Keratinocyte (primary cell): Measurements from ENCODE around the gene SREBF2. TPM values are rescaled to one million over a fixed set of nuclear protein-coding genes. Genes with fewer than 3 reads are reported as not detected.

Experiments used
- DNase-seq: peaks from one replicate; pipeline ENCODE4 v3.0.0-alpha.2; 2011; ENCODE audit warnings: low read depth, missing footprints, low spot score
- FAIRE-seq: peaks from 2 replicates; lab custom pipeline; 2011; peaks lifted over from hg19 to GRCh38; lab: Jason Lieb, UNC
- H2AFZ ChIP-seq: 2 replicates; pipeline ENCODE4 v1.6.0; 2012; ENCODE audit warnings: low read length, control low read depth, inconsistent platforms; ENCODE audit not compliant: control insufficient read depth
- H3K27ac ChIP-seq: 2 replicates; pipeline ENCODE4 v1.5.1; 2011; ENCODE audit warnings: low read length; ENCODE audit not compliant: control insufficient read depth, insufficient read depth
- H3K27me3 ChIP-seq: 3 replicates; pipeline ENCODE4 v1.6.0; 2011; ENCODE audit warnings: low read length; ENCODE audit not compliant: control insufficient read depth, insufficient read depth; ENCODE audit errors: extremely low read depth
- H3K36me3 ChIP-seq, 2 experiments: 2 replicates in 1 of 2; 3 replicates in 1 of 2; pipeline ENCODE4 v1.5.1; 2011; ENCODE audit warnings: low read length in 2 of 2, mild to moderate bottlenecking in 1 of 2; ENCODE audit not compliant: control insufficient read depth in 2 of 2, insufficient read depth in 2 of 2; ENCODE audit errors: extremely low read depth in 1 of 2
- H3K4me1 ChIP-seq: 3 replicates; pipeline ENCODE4 v1.5.1; 2011; ENCODE audit warnings: low read length; ENCODE audit not compliant: control insufficient read depth, insufficient read depth; ENCODE audit errors: extremely low read depth
- H3K4me2 ChIP-seq: 3 replicates; pipeline ENCODE4 v1.6.0; 2011; ENCODE audit warnings: low read depth, low read length; ENCODE audit not compliant: control insufficient read depth, insufficient read depth; ENCODE audit errors: extremely low read depth
- H3K4me3 ChIP-seq, 3 experiments: fragments of 200-600 bp in 1 of 3; sonication (generic) in 1 of 3; 2 replicates in 2 of 3; 3 replicates in 1 of 3; pipeline ENCODE4 v1.5.1; 2011 to 2016; ENCODE audit warnings: low read length in 3 of 3, mild to moderate bottlenecking in 3 of 3, control low read depth in 2 of 3, inconsistent platforms in 1 of 3, low read depth in 1 of 3, mixed read lengths in 1 of 3, mixed run types in 1 of 3, moderate library complexity in 1 of 3; ENCODE audit not compliant: control insufficient read depth in 2 of 3, insufficient read depth in 2 of 3; ENCODE audit errors: extremely low read depth in 1 of 3
- H3K79me2 ChIP-seq: 2 replicates; pipeline ENCODE4 v1.6.0; 2012; ENCODE audit warnings: low read length; ENCODE audit not compliant: control insufficient read depth, insufficient read depth
- H3K9ac ChIP-seq: 3 replicates; pipeline ENCODE4 v1.6.0; 2011; ENCODE audit warnings: low read length; ENCODE audit not compliant: control insufficient read depth, insufficient read depth; ENCODE audit errors: extremely low read depth
- H3K9me1 ChIP-seq: 3 replicates; pipeline ENCODE4 v1.6.0; 2011; ENCODE audit warnings: low read length; ENCODE audit not compliant: control insufficient read depth, insufficient read depth; ENCODE audit errors: extremely low read depth
- H3K9me3 ChIP-seq: 2 replicates; pipeline ENCODE4 v1.5.1; 2012; ENCODE audit warnings: low read depth, low read length; ENCODE audit not compliant: control insufficient read depth
- H4K20me1 ChIP-seq: 3 replicates; pipeline ENCODE4 v1.6.0; 2011; ENCODE audit warnings: low read length; ENCODE audit not compliant: control insufficient read depth, insufficient read depth; ENCODE audit errors: extremely low read depth
- EZH2 ChIP-seq: IDR thresholded peaks from one replicate; pipeline ENCODE4 v1.6.1; 2012; ENCODE audit warnings: inconsistent platforms, mild to moderate bottlenecking, low read length, moderate library complexity
- dilution Hi-C: fragments of 300-500 bp; cut with MboI; formaldehyde crosslinking; loops from one replicate; pipeline ENCODE4 v1.7.0; 2020; ENCODE audit warnings: low sequenced_read_pairs; ENCODE audit not compliant: extremely low pct_ligation_motif_present
- polyA plus RNA-seq, 5 experiments: library from polyadenylated mRNA; depleted of rRNA in 3 of 5; stranded (reverse) in 3 of 5; stranded (forward) in 1 of 5; unstranded in 1 of 5; fragments of >200 nt; gene quantifications; 1 replicate in 1 of 5; 2 replicates in 3 of 5; 3 replicates in 1 of 5; pipeline versions ENCODE4 v1.2.1 to v1.2.3, GENCODE V29; 2011 to 2012; ENCODE audit warnings: missing spikeins in 2 of 5, low read depth in 1 of 5, low replicate concordance in 1 of 5
- TF ChIP-seq, protein P1 (sequence below), 3 experiments: IDR thresholded peaks in 1 of 3; conservative IDR thresholded peaks in 1 of 3; optimal IDR thresholded peaks in 1 of 3; 2 replicates in 2 of 3; 3 replicates in 1 of 3; pipeline versions ENCODE3 to v1.5.1; 2011; ENCODE audit warnings: low read length in 3 of 3, mild to moderate bottlenecking in 3 of 3, moderate library complexity in 2 of 3, control low read depth in 1 of 3, inconsistent platforms in 1 of 3; ENCODE audit not compliant: insufficient read depth in 2 of 3; ENCODE audit errors: extremely low read depth in 1 of 3

SREBF2 gene
- polyA plus RNA-seq, 1 donor (not counting 4 experiments of a cell fraction or from before 2014, with no cell fraction given) = 57.5 TPM

DNA sequence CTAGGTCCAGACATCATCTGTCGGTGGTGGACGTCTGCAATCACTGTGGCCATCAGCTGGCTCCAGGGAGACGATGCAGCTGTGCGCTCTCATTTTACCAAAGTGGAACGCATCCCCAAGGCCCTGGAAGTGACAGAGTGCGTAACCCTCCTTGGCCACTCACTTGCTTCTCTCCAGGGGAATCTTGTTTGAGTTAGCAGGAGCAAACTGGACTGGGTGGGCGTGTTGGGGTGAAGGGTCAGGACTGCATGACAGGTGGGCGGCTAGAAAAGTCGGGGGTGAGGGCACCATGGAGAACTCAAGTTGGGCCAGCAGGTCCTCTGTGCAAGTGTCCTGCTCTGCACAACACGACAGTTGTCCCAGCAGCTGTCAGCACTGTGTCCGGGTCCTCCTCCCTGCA lies 65.7 kb downstream of the SREBF2 start:
- dilution Hi-C loops = no loop called here
- TF ChIP-seq, protein P1, sequence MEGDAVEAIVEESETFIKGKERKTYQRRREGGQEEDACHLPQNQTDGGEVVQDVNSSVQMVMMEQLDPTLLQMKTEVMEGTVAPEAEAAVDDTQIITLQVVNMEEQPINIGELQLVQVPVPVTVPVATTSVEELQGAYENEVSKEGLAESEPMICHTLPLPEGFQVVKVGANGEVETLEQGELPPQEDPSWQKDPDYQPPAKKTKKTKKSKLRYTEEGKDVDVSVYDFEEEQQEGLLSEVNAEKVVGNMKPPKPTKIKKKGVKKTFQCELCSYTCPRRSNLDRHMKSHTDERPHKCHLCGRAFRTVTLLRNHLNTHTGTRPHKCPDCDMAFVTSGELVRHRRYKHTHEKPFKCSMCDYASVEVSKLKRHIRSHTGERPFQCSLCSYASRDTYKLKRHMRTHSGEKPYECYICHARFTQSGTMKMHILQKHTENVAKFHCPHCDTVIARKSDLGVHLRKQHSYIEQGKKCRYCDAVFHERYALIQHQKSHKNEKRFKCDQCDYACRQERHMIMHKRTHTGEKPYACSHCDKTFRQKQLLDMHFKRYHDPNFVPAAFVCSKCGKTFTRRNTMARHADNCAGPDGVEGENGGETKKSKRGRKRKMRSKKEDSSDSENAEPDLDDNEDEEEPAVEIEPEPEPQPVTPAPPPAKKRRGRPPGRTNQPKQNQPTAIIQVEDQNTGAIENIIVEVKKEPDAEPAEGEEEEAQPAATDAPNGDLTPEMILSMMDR (optimal IDR thresholded peaks at IDR 0.05 in 1 of 3, IDR thresholded peaks at IDR 0.05 in 1 of 3, conservative IDR thresholded peaks at IDR 0.05 in 1 of 3; ENCODE audit: extremely low read depth in 1 of 3, insufficient read depth in 2 of 3, low read length in 3 of 3) = no peak
- no peak for TF ChIP-seq EZH2
- Histone ChIP-seq H3K4me1 (no peaks in the 10 kb centered on the region), H3K9ac (no peak overlapping the region), H3K79me2 (no peaks in the 10 kb centered on the region), H3K9me3 (no peaks in the 10 kb centered on the region), H3K27me3 (no peaks in the 10 kb centered on the region), H4K20me1 (peaks cover 3% of the 10 kb centered on the region), H2AFZ (no peak overlapping the region), H3K4me2 (no peak overlapping the region), H3K4me3 (no peak overlapping the region), H3K9me1 (no peaks in the 10 kb centered on the region), H3K27ac (no peak overlapping the region), H3K36me3 (peaks cover 57 to 69% of the 10 kb centered on the region in 2 experiments)
- FAIRE-seq = no peak
- DNase-seq = no peak

DNA sequence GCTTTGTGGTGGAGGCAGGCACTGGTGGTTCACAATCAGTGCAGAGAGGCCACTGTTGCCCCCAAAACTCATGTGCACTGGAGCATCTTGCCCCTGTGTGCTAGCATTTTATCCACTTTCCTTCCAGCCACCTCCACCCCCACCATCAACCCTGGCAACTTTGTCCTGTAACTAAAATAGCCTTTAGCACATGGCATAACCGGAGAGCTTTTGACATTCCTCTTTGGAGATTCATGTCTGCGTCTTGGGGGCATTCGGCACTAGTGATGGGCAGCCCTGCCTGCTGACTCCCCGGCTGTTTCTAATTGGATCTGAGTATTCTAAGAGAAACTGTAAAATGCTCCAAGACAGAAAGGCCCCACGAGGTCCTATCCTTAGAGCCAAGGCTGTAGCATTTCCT lies 66.2 kb downstream of the SREBF2 start:
- Histone ChIP-seq H3K9ac (no peak overlapping the region), H3K36me3 (peaks cover 59 to 66% of the 10 kb centered on the region in 2 experiments)
- FAIRE-seq = no peak

More for the DNA sequence above, 66.2 kb downstream of the SREBF2 start:
- TF ChIP-seq, protein P1 (optimal IDR thresholded peaks at IDR 0.05 in 1 of 3, IDR thresholded peaks at IDR 0.05 in 1 of 3, conservative IDR thresholded peaks at IDR 0.05 in 1 of 3; ENCODE audit: extremely low read depth in 1 of 3, insufficient read depth in 2 of 3, low read length in 3 of 3) = no peak
- no peak for TF ChIP-seq EZH2
- no peak overlapping the region for H3K4me3 ChIP-seq
- no peak overlapping the region for H3K4me2 ChIP-seq
- no peak for DNase-seq
- no peaks in the 10 kb centered on the region for H3K4me1 ChIP-seq
- H4K20me1 ChIP-seq = peaks cover 3% of the 10 kb centered on the region
- H3K9me1 ChIP-seq = no peaks in the 10 kb centered on the region
- no peak overlapping the region for H2AFZ ChIP-seq
- no peaks in the 10 kb centered on the region for H3K79me2 ChIP-seq
- dilution Hi-C loops = no loop called here
- H3K27ac ChIP-seq = no peak overlapping the region
- no peaks in the 10 kb centered on the region for H3K9me3 ChIP-seq
- H3K27me3 ChIP-seq = no peaks in the 10 kb centered on the region
